Mesenchymal stem cell (in vitro differentiated cells and primary cell): ENCODE data around the gene ZNF892.

ENCODE experiments used
- DNase-seq: peaks from one replicate; pipeline ENCODE4 v3.0.0-alpha.2; 2013
- H2AFZ ChIP-seq: one replicate; pipeline ENCODE4 v1.6.1; 2013; ENCODE audit warnings: low read depth, mild to moderate bottlenecking, control low read depth, inconsistent platforms, low read length, moderate library complexity
- H2AK5ac ChIP-seq: 2 replicates; pipeline ENCODE4 v1.6.1; 2013; ENCODE audit warnings: low read length, moderate library complexity, mild to moderate bottlenecking, inconsistent platforms; ENCODE audit not compliant: severe bottlenecking
- H2BK120ac ChIP-seq: one replicate; pipeline ENCODE4 v1.6.1; 2013; ENCODE audit warnings: low read depth, mild to moderate bottlenecking, inconsistent platforms, low read length, moderate library complexity
- H2BK12ac ChIP-seq, 2 experiments: one replicate each; pipeline ENCODE4 v1.6.1; 2013; ENCODE audit warnings: inconsistent platforms in 2 of 2, low read length in 2 of 2, mild to moderate bottlenecking in 2 of 2, moderate library complexity in 2 of 2, control low read depth in 1 of 2
- H2BK15ac ChIP-seq: one replicate; pipeline ENCODE4 v1.6.1; 2013; ENCODE audit warnings: mild to moderate bottlenecking, low read depth, inconsistent platforms; ENCODE audit not compliant: poor library complexity, severe bottlenecking
- H2BK5ac ChIP-seq: 2 replicates; pipeline ENCODE4 v1.6.1; 2013; ENCODE audit warnings: low read depth, mild to moderate bottlenecking, low read length, control low read depth, inconsistent platforms; ENCODE audit not compliant: poor library complexity, severe bottlenecking
- H3K14ac ChIP-seq, 2 experiments: one replicate each; pipeline ENCODE4 v1.6.1; 2013; ENCODE audit warnings: inconsistent platforms in 2 of 2, low read length in 2 of 2, control low read depth in 1 of 2, mild to moderate bottlenecking in 1 of 2, moderate library complexity in 1 of 2
- H3K18ac ChIP-seq, 2 experiments: one replicate each; pipeline ENCODE4 v1.6.1; 2013; ENCODE audit warnings: inconsistent platforms in 2 of 2, low read length in 2 of 2, control low read depth in 1 of 2, low read depth in 1 of 2, mild to moderate bottlenecking in 1 of 2
- H3K23ac ChIP-seq, 2 experiments: one replicate each; pipeline ENCODE4 v1.6.1; 2013; ENCODE audit warnings: inconsistent platforms in 2 of 2, low read length in 2 of 2, mild to moderate bottlenecking in 2 of 2, moderate library complexity in 2 of 2, control low read depth in 1 of 2
- H3K27ac ChIP-seq: 2 replicates; pipeline ENCODE4 v1.5.1; 2013; ENCODE audit warnings: mild to moderate bottlenecking, moderate library complexity, low read length, control low read depth, inconsistent platforms; ENCODE audit not compliant: poor library complexity, severe bottlenecking
- H3K27me3 ChIP-seq, 2 experiments: 2 replicates each; pipeline versions ENCODE4 v1.6.1 to v1.7.0; 2013; ENCODE audit warnings: low read length in 2 of 2, mild to moderate bottlenecking in 2 of 2, moderate library complexity in 2 of 2, control low read depth in 1 of 2, inconsistent platforms in 1 of 2; ENCODE audit not compliant: control insufficient read depth in 1 of 2, insufficient read depth in 1 of 2
- H3K36me3 ChIP-seq, 2 experiments: 2 replicates each; pipeline versions ENCODE4 v1.6.1 to v1.7.0; 2013; ENCODE audit warnings: low read length in 2 of 2, control low read depth in 1 of 2, inconsistent platforms in 1 of 2, low read depth in 1 of 2, mild to moderate bottlenecking in 1 of 2; ENCODE audit not compliant: insufficient read depth in 2 of 2, control insufficient read depth in 1 of 2
- H3K4ac ChIP-seq, 2 experiments: one replicate each; pipeline ENCODE4 v1.6.1; 2013; ENCODE audit warnings: inconsistent platforms in 2 of 2, low read length in 2 of 2, mild to moderate bottlenecking in 2 of 2, moderate library complexity in 2 of 2, control low read depth in 1 of 2, low read depth in 1 of 2
- H3K4me1 ChIP-seq: 2 replicates; pipeline ENCODE4 v1.6.1; 2013; ENCODE audit warnings: low read depth, low read length, control low read depth; ENCODE audit not compliant: control insufficient read depth, insufficient read depth
- H3K4me2 ChIP-seq: 2 replicates; pipeline ENCODE4 v1.6.1; 2013; ENCODE audit warnings: low read length, mild to moderate bottlenecking, inconsistent platforms; ENCODE audit not compliant: poor library complexity, severe bottlenecking
- H3K4me3 ChIP-seq, 2 experiments: 2 replicates each; pipeline versions ENCODE4 v1.5.1 to v1.7.0; 2013; ENCODE audit warnings: low read length in 2 of 2, mild to moderate bottlenecking in 2 of 2, control low read depth in 1 of 2, low read depth in 1 of 2; ENCODE audit not compliant: insufficient read depth in 1 of 2
- H3K79me1 ChIP-seq: replicated peaks from 2 replicates; pipeline ENCODE4 v1.6.1; 2013; ENCODE audit warnings: mild to moderate bottlenecking, control low read depth, low read length, inconsistent platforms; ENCODE audit not compliant: poor library complexity, severe bottlenecking
- H3K9ac ChIP-seq: 2 replicates; pipeline ENCODE4 v1.7.0; 2013; ENCODE audit warnings: mild to moderate bottlenecking, low read length, moderate library complexity
- H3K9me3 ChIP-seq: 2 replicates; pipeline ENCODE4 v1.7.0; 2013; ENCODE audit warnings: mild to moderate bottlenecking, low read length; ENCODE audit not compliant: control insufficient read depth
- H4K8ac ChIP-seq: one replicate; pipeline ENCODE4 v1.6.1; 2013; ENCODE audit warnings: inconsistent platforms, mild to moderate bottlenecking, low read length, moderate library complexity
- H4K91ac ChIP-seq: one replicate; pipeline ENCODE4 v1.6.1; 2013; ENCODE audit warnings: mild to moderate bottlenecking, low read length, inconsistent platforms
- WGBS: methylation state at CpG from one replicate; pipeline ENCODE4 v1.1.7; 2013; ENCODE audit warnings: mixed read lengths; 5-methylcytosine and 5-hydroxymethylcytosine counted together

Gene ZNF892

GRCh38 chr2:95232232-95232631 lies 24.9 kb downstream of the ZNF892 start:
- Histone ChIP-seq H3K4me1 (no peaks in the 10 kb centered on the region), H2AK5ac (peak overlapping the region; percentile 27), H3K9me3 (peaks cover 36% of the 10 kb centered on the region), H3K27me3 (no peaks in the 10 kb centered on the region), H3K9ac (no peak overlapping the region), H4K8ac (no peak overlapping the region), H3K23ac (no peak overlapping the region), H4K91ac (no peak overlapping the region), H3K4ac (no peak overlapping the region), H2BK15ac (no peak overlapping the region), H3K27ac (no peak overlapping the region), H3K4me2 (no peak overlapping the region), H2BK120ac (no peak overlapping the region), H3K36me3 (no peaks in the 10 kb centered on the region), H2BK5ac (peak overlapping the region; percentile 31), H3K4me3 (no peak overlapping the region), H3K18ac (no peak overlapping the region), H3K79me1 (no peaks in the 10 kb centered on the region), H3K14ac (no peak overlapping the region), H2AFZ (no peak overlapping the region), H2BK12ac (no peak overlapping the region)
- WGBS: no CpG with 5 or more reads among the region's 1 CpG
- DNase-seq: no peak

- Histone ChIP-seq H3K36me3 (no peaks in the 10 kb centered on the region), H3K9ac (no peak overlapping the region), H2BK5ac (no peak overlapping the region), H3K79me1 (no peaks in the 10 kb centered on the region), H3K4me3 (no peak overlapping the region), H3K14ac (no peak overlapping the region), H3K4ac (no peak overlapping the region), H4K8ac (no peak overlapping the region), H3K9me3 (peaks cover 30% of the 10 kb centered on the region), H3K4me1 (no peaks in the 10 kb centered on the region), H2BK15ac (no peak overlapping the region), H2BK12ac (no peak overlapping the region), H2AFZ (no peak overlapping the region), H4K91ac (peak overlapping the region; percentile 50), H3K4me2 (no peak overlapping the region), H3K23ac (no peak overlapping the region), H2AK5ac (peak overlapping the region; percentile 51), H3K18ac (no peak overlapping the region), H3K27ac (peak overlapping the region; percentile 46), H2BK120ac (no peak overlapping the region), H3K27me3 (no peaks in the 10 kb centered on the region)
- DNase-seq: no peak
- whole genome bisulfite sequencing: 93% methylated on average over 3 of the region's 5 CpGs
These were observed 27.0 kb downstream of the ZNF892 start for GRCh38 chr2:95234286-95234785.

GRCh38 chr2:95234816-95235215 lies 27.5 kb downstream of the ZNF892 start:
- Histone ChIP-seq H3K23ac (no peak overlapping the region), H3K4me3 (no peak overlapping the region), H3K4me2 (no peak overlapping the region), H3K4ac (no peak overlapping the region), H2AFZ (no peak overlapping the region), H3K36me3 (no peaks in the 10 kb centered on the region), H3K79me1 (no peaks in the 10 kb centered on the region), H3K9ac (no peak overlapping the region), H4K91ac (no peak overlapping the region), H4K8ac (no peak overlapping the region), H2BK12ac (no peak overlapping the region), H2BK15ac (no peak overlapping the region), H3K9me3 (peaks cover 29% of the 10 kb centered on the region), H2BK120ac (peak overlapping the region; percentile 34), H3K4me1 (no peaks in the 10 kb centered on the region), H2BK5ac (no peak overlapping the region), H3K14ac (no peak overlapping the region), H3K27ac (peak overlapping the region; percentile 46), H3K27me3 (no peaks in the 10 kb centered on the region), H3K18ac (no peak overlapping the region), H2AK5ac (no peak overlapping the region)
- WGBS: 79% methylated on average over 3 of the region's 3 CpGs
- no peak for DNase-seq

GRCh38 chr2:95238131-95238530 lies 30.8 kb downstream of the ZNF892 start:
- H2BK5ac ChIP-seq: no peak overlapping the region
- no peak overlapping the region for H3K4me3 ChIP-seq
- H4K91ac ChIP-seq: no peak overlapping the region
- H3K18ac ChIP-seq: no peak overlapping the region
- no peak overlapping the region for H3K14ac ChIP-seq
- peaks cover 38% of the 10 kb centered on the region for H3K9me3 ChIP-seq
- no peak overlapping the region for H4K8ac ChIP-seq
- no peaks in the 10 kb centered on the region for H3K79me1 ChIP-seq
- no peak overlapping the region for H2AFZ ChIP-seq
- no peak overlapping the region for H3K23ac ChIP-seq
- no peak overlapping the region for H3K4me2 ChIP-seq
- no peaks in the 10 kb centered on the region for H3K27me3 ChIP-seq
- no peak overlapping the region for H3K27ac ChIP-seq
- no peak overlapping the region for H2AK5ac ChIP-seq
- no peaks in the 10 kb centered on the region for H3K36me3 ChIP-seq
- H3K9ac ChIP-seq: no peak overlapping the region
- H2BK12ac ChIP-seq: no peak overlapping the region
- no peak for DNase-seq
- no peaks in the 10 kb centered on the region for H3K4me1 ChIP-seq
- no peak overlapping the region for H3K4ac ChIP-seq
- H2BK120ac ChIP-seq: no peak overlapping the region
- H2BK15ac ChIP-seq: no peak overlapping the region
